Measurements from ENCODE around the gene GRB14.

GRB14 gene

GRCh38 chr2:164570475-164570874, 50.8 kb downstream of the GRB14 start:
- Mint-ChIP-seq H3K36me3 (ENCODE audit: low read depth) (no peaks in the 10 kb centered on the region), H3K4me1 (peaks cover 6% of the 10 kb centered on the region)

GRCh38 chr2:164569378-164569777, 51.9 kb downstream of the GRB14 start:
- Mint-ChIP-seq H3K4me3 (no peak overlapping the region), H3K27me3 (ENCODE audit: low read depth) (no peaks in the 10 kb centered on the region), H3K4me1 (peaks cover 6% of the 10 kb centered on the region), H3K9me3 (no peaks in the 10 kb centered on the region), H3K36me3 (ENCODE audit: low read depth) (no peaks in the 10 kb centered on the region), H3K27ac (peak overlapping the region in 2 of 3 experiments; percentile 26 to 81)
- TF ChIP-seq CTCF (IDR thresholded peaks at IDR 0.05; ENCODE audit: unreplicated experiment in 3 of 3), result no peak

More at GRCh38 chr2:164570475-164570874, 50.8 kb downstream of the GRB14 start:
- H3K9me3 Mint-ChIP-seq, result no peaks in the 10 kb centered on the region
- no peak overlapping the region for H3K27ac Mint-ChIP-seq
- no peaks in the 10 kb centered on the region for H3K27me3 Mint-ChIP-seq (ENCODE audit: low read depth)
- H3K4me3 Mint-ChIP-seq, result no peak overlapping the region
- no peak for TF ChIP-seq CTCF (IDR thresholded peaks at IDR 0.05; ENCODE audit: unreplicated experiment in 3 of 3)

- Mint-ChIP-seq H3K4me3 (peak overlapping the region in 2 of 3 experiments; percentile 23 to 33), H3K27me3 (ENCODE audit: low read depth) (no peaks in the 10 kb centered on the region), H3K36me3 (ENCODE audit: low read depth) (no peaks in the 10 kb centered on the region), H3K9me3 (no peaks in the 10 kb centered on the region), H3K27ac (peak overlapping the region in 2 of 3 experiments; percentile 24 to 85), H3K4me1 (peaks cover 6% of the 10 kb centered on the region)
- TF ChIP-seq CTCF (IDR thresholded peaks at IDR 0.05; ENCODE audit: unreplicated experiment in 3 of 3), result no peak
These were observed 53.0 kb downstream of the GRB14 start for GRCh38 chr2:164568317-164568716.

GRCh38 chr2:164567335-164567989, 53.8 kb downstream of the GRB14 start:
- Mint-ChIP-seq H3K27me3 (ENCODE audit: low read depth) (no peaks in the 10 kb centered on the region), H3K4me3 (peak overlapping the region in 1 of 3 experiments; percentile 31), H3K4me1 (peaks cover 7% of the 10 kb centered on the region), H3K27ac (peak overlapping the region; percentile 24 to 85 (median 45)), H3K9me3 (no peaks in the 10 kb centered on the region), H3K36me3 (ENCODE audit: low read depth) (no peaks in the 10 kb centered on the region)
- no peak for TF ChIP-seq CTCF (IDR thresholded peaks at IDR 0.05; ENCODE audit: unreplicated experiment in 3 of 3)

- TF ChIP-seq CTCF (IDR thresholded peaks at IDR 0.05; ENCODE audit: unreplicated experiment in 3 of 3), result no peak
- peak overlapping the region in 1 of 3 experiments; percentile 44 for H3K4me3 Mint-ChIP-seq
- H3K27me3 Mint-ChIP-seq (ENCODE audit: low read depth), result no peaks in the 10 kb centered on the region
- H3K27ac Mint-ChIP-seq, result peak overlapping the region; percentile 56 to 70 (median 64)
- no peaks in the 10 kb centered on the region for H3K36me3 Mint-ChIP-seq (ENCODE audit: low read depth)
- H3K9me3 Mint-ChIP-seq, result no peaks in the 10 kb centered on the region
- peaks cover 18% of the 10 kb centered on the region for H3K4me1 Mint-ChIP-seq
These were observed 55.9 kb downstream of the GRB14 start for GRCh38 chr2:164565359-164565758.

GRCh38 chr2:164562666-164563065, 58.6 kb downstream of the GRB14 start:
- H3K27ac Mint-ChIP-seq, result peak overlapping the region in 2 of 3 experiments; percentile 15 to 46
- H3K4me1 Mint-ChIP-seq, result peaks cover 22% of the 10 kb centered on the region
- no peaks in the 10 kb centered on the region for H3K36me3 Mint-ChIP-seq (ENCODE audit: low read depth)
- H3K4me3 Mint-ChIP-seq, result no peak overlapping the region
- no peak for TF ChIP-seq CTCF (IDR thresholded peaks at IDR 0.05; ENCODE audit: unreplicated experiment in 3 of 3)
- no peaks in the 10 kb centered on the region for H3K27me3 Mint-ChIP-seq (ENCODE audit: low read depth)
- H3K9me3 Mint-ChIP-seq, result no peaks in the 10 kb centered on the region
